K562 (cell line): ENCODE results near the gene RBAK. TPM values are rescaled to one million over a fixed set of nuclear protein-coding genes. Genes with fewer than 3 reads are reported as not detected.

Experiments
- BACH1 ChIP-seq: fragments of 200-800 bp; sonication (Bioruptor generic); IDR thresholded peaks from 2 replicates; pipeline ENCODE4 v1.6.1; 2016; ENCODE audit warnings: missing genetic modification characterization, missing compliant biosample characterization
- BDP1 ChIP-seq: IDR thresholded peaks from 3 replicates; pipeline ENCODE4 v1.6.1; 2011; ENCODE audit not compliant: insufficient read length, insufficient read depth
- CC2D1A ChIP-seq: fragments of 450-650 bp; IDR thresholded peaks from 2 replicates; pipeline ENCODE4 v1.6.1; 2017; ENCODE audit warnings: mild to moderate bottlenecking
- E2F8 ChIP-seq: fragments of 450-650 bp; IDR thresholded peaks from 2 replicates; pipeline ENCODE4 v1.7.1; 2018; ENCODE audit warnings: mild to moderate bottlenecking, low read depth; ENCODE audit not compliant: partially characterized antibody
- ELK3 ChIP-seq: fragments of 450-650 bp; formaldehyde crosslinking; IDR thresholded peaks from 2 replicates; pipeline ENCODE4 v1.4.0; 2020; ENCODE audit warnings: mild to moderate bottlenecking
- FOXK1 ChIP-seq: sonication (generic); formaldehyde crosslinking; IDR thresholded peaks from 2 replicates; pipeline ENCODE4 v1.8.0; 2022; ENCODE audit warnings: missing genetic modification reagents, mild to moderate bottlenecking, borderline replicate concordance
- IRF2 ChIP-seq: sonication (generic); formaldehyde crosslinking; IDR thresholded peaks from 2 replicates; pipeline ENCODE4 v1.8.1; 2022; ENCODE audit warnings: mild to moderate bottlenecking, missing genetic modification reagents
- MAFF ChIP-seq: IDR thresholded peaks from 2 replicates; pipeline ENCODE4 v1.6.1; 2012; ENCODE audit warnings: low read length, improper control_type of control experiment
- MYC ChIP-seq, 2 experiments: fragments of 250-450 bp in 1 of 2; sonication (Bioruptor Pico) in 1 of 2; IDR thresholded peaks; 2 replicates each; pipeline versions ENCODE4 v1.5.1 to v1.6.1; 2012 to 2021; ENCODE audit warnings: low read depth in 2 of 2, borderline replicate concordance in 1 of 2, improper control_type of control experiment in 1 of 2, low read length in 1 of 2, mild to moderate bottlenecking in 1 of 2, moderate library complexity in 1 of 2
- NCOR1 ChIP-seq: fragments of 450-650 bp; IDR thresholded peaks from 2 replicates; pipeline ENCODE4 v1.6.1; 2016; ENCODE audit warnings: mild to moderate bottlenecking, moderate library complexity
- NR2C1 ChIP-seq, 2 experiments: fragments of 450-650 bp; IDR thresholded peaks; 2 replicates each; pipeline ENCODE4 v1.6.1; 2017; ENCODE audit warnings: mild to moderate bottlenecking in 2 of 2, antibody characterized with exemption in 1 of 2, inconsistent platforms in 1 of 2, missing compliant biosample characterization in 1 of 2, missing genetic modification characterization in 1 of 2
- PHF20 ChIP-seq: fragments of 450-650 bp; IDR thresholded peaks from 2 replicates; pipeline ENCODE4 v1.6.1; 2018; ENCODE audit not compliant: partially characterized antibody
- PTRF ChIP-seq: fragments of 450-650 bp; IDR thresholded peaks from 2 replicates; pipeline ENCODE4 v1.6.1; 2016; ENCODE audit warnings: mild to moderate bottlenecking, missing genetic modification characterization, missing compliant biosample characterization
- SMAD2 ChIP-seq: fragments of 150-350 bp; IDR thresholded peaks from 2 replicates; pipeline ENCODE4 v1.6.1; 2014; ENCODE audit warnings: low read depth, mild to moderate bottlenecking, low read length
- SRSF1 ChIP-seq: fragments of 200-400 bp; formaldehyde crosslinking; IDR thresholded peaks from 2 replicates; pipeline ENCODE4 v1.6.1; 2017; ENCODE audit warnings: mild to moderate bottlenecking, low read depth, low read length, moderate library complexity
- UBTF ChIP-seq, 2 experiments: IDR thresholded peaks; 2 replicates each; pipeline ENCODE4 v1.6.1; 2012; ENCODE audit warnings: improper control_type of control experiment in 2 of 2, low read depth in 2 of 2, low read length in 2 of 2, borderline replicate concordance in 1 of 2
- ZEB2 ChIP-seq: fragments of 450-650 bp; IDR thresholded peaks from 2 replicates; pipeline ENCODE4 v1.6.1; 2016
- ZNF175 ChIP-seq: fragments of 200-800 bp; sonication (Bioruptor generic); IDR thresholded peaks from 2 replicates; pipeline ENCODE4 v1.6.1; 2016; ENCODE audit warnings: low read depth, mild to moderate bottlenecking, missing genetic modification characterization, missing compliant biosample characterization
- ZNF354B ChIP-seq: fragments of 250-450 bp; sonication (Bioruptor Pico); IDR thresholded peaks from 2 replicates; pipeline ENCODE4 v1.4.0; 2020
- ZNF398 ChIP-seq: fragments of 250-450 bp; sonication (Bioruptor Pico); IDR thresholded peaks from 2 replicates; pipeline ENCODE4 v1.8.0; 2021; ENCODE audit warnings: moderate library complexity, mild to moderate bottlenecking, inconsistent platforms
- ZNF583 ChIP-seq: fragments of 250-450 bp; sonication (Bioruptor Pico); IDR thresholded peaks from 2 replicates; pipeline ENCODE4 v1.4.0; 2020
- ZSCAN32 ChIP-seq: fragments of 450-650 bp; formaldehyde crosslinking; IDR thresholded peaks from 2 replicates; pipeline ENCODE4 v1.4.0; 2020; ENCODE audit warnings: mild to moderate bottlenecking, moderate library complexity
- polyA plus RNA-seq, 8 experiments: library from polyadenylated mRNA; depleted of rRNA in 4 of 8; stranded (reverse) in 5 of 8; unstranded in 3 of 8; fragments of >200 nt; fragmentation: Nextera tagmentation in 2 of 8; fragmentation: Illumina TruSeq in 1 of 8; extraction: Ambion mirVana in 2 of 8; extraction: Trizol in 1 of 8; gene quantifications; 2 replicates each; pipeline versions ENCODE4 v1.2.1 to v1.2.3, GENCODE V29; 2011 to 2014; ENCODE audit warnings: inconsistent platforms in 1 of 8, missing spikeins in 1 of 8
- total RNA-seq, 7 experiments: library from RNA; depleted of rRNA in 6 of 7; stranded (reverse); fragments of >200 nt in 6 of 7; fragmentation: Illumina TruSeq in 2 of 7; extraction: Trizol in 2 of 7; gene quantifications; 2 replicates each; pipeline versions ENCODE4 v1.2.1 to v1.2.3, GENCODE V29; 2011 to 2021; ENCODE audit warnings: low replicate concordance in 1 of 7

The RBAK gene
- total and polyA plus RNA-seq, 9 of the 15 experiments (the other 6 are each of a cell fraction or from before 2014, with no cell fraction given) = 2.7 to 13.2 (median 10.1) TPM

GRCh38 chr7:5083311-5083711 lies 37.7 kb downstream of the RBAK start (continued):
- no peak for TF ChIP-seq SRSF1
- TF ChIP-seq CC2D1A = peak; percentile 94; the same call in 1 of the 2 replicates
- no peak for TF ChIP-seq ZSCAN32 (CRISPR knock-in tag)
- no peak for TF ChIP-seq BACH1
- no peak for TF ChIP-seq ZNF354B
- TF ChIP-seq NCOR1 = peak; percentile 95
- peak; percentile 66 for TF ChIP-seq PHF20
- TF ChIP-seq ELK3 (CRISPR knock-in tag) = no peak
- TF ChIP-seq UBTF (IDR thresholded peaks at IDR 0.05; ENCODE audit: borderline replicate concordance in 1 of 2, low read depth in 2 of 2, low read length in 2 of 2) = 0 out of 4 replicates have a peak, but pooled peaks of 1 of the 2 experiments have one; percentile 34
- no peak for TF ChIP-seq MAFF
- TF ChIP-seq ZNF175 (CRISPR knock-in tag) = no peak
- no peak for TF ChIP-seq SMAD2
- no peak for TF ChIP-seq IRF2 (CRISPR knock-in tag)
- TF ChIP-seq MYC (IDR thresholded peaks at IDR 0.05; ENCODE audit: low read depth, low read length) = no peak; the same call in 1 of the 2 replicates
- no peak for TF ChIP-seq MYC (CRISPR knock-in tag; IDR thresholded peaks at IDR 0.05; ENCODE audit: borderline replicate concordance, low read depth)
- TF ChIP-seq ZNF583 = no peak
- TF ChIP-seq NR2C1 (IDR thresholded peaks at IDR 0.05) = 0 out of 2 replicates have a peak, but pooled peaks have one; percentile 17
- no peak for TF ChIP-seq NR2C1 (tag; IDR thresholded peaks at IDR 0.05)
- TF ChIP-seq ZNF398 (CRISPR knock-in tag) = no peak
- TF ChIP-seq ZEB2 = no peak
- no peak for TF ChIP-seq E2F8
- TF ChIP-seq BDP1 = no peak
- TF ChIP-seq FOXK1 (CRISPR knock-in tag) = 0 out of 2 replicates have a peak, but pooled peaks have one; percentile 29
- no peak for TF ChIP-seq PTRF
